GM19193 (cell line): ENCODE measurements around the gene GBA2.

Experiments used
- POLR2A ChIP-seq: IDR thresholded peaks from 4 replicates; pipeline ENCODE4 v1.6.1; 2011; ENCODE audit not compliant: insufficient read depth, insufficient read length; ENCODE audit errors: extremely low read depth

GBA2 gene

DNA sequence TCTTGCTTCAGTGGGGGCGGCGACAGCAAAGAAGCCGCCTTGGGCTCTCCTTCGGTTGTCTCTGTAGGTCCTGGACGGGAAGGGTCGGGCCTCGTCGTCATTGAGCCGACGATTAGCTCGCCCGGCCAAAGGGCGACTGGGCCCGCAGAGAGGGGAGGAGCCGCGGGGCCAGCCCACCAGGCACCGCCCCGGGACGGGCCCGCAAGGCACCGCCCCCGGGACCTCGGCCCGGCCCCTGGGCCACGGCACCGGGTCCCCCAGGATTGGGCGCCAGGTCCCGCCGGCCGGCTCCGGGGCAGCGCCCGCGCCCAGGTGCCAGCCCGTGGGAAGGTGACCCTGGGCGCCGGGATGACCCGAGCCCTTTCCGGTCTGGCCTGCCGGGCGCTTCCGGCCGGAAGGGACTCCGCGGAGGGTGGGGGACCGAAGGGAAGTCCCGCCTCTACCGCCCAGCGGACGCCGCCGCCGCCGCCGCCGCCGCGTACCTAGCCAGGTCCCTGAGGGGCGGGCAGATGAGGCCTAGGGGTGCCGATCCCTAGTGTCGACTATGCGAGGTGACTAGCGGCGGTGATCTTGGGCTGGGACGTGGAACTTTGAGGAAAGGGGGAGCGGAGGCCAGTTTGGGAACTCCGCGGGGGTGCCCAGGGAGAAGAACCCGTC is at the start of gene GBA2, which contains the start of gene RGP1:
TSS of gene GBA2 (minus strand) at position 371 of the 657 bp plus-strand sequence. CDS start 524 bp downstream, outside the sequence.
TSS of gene RGP1 (plus strand) at position 430 of the 657 bp plus-strand sequence. CDS start 469 bp downstream, outside the sequence.
- TF ChIP-seq POLR2A = peak; percentile 82

DNA sequence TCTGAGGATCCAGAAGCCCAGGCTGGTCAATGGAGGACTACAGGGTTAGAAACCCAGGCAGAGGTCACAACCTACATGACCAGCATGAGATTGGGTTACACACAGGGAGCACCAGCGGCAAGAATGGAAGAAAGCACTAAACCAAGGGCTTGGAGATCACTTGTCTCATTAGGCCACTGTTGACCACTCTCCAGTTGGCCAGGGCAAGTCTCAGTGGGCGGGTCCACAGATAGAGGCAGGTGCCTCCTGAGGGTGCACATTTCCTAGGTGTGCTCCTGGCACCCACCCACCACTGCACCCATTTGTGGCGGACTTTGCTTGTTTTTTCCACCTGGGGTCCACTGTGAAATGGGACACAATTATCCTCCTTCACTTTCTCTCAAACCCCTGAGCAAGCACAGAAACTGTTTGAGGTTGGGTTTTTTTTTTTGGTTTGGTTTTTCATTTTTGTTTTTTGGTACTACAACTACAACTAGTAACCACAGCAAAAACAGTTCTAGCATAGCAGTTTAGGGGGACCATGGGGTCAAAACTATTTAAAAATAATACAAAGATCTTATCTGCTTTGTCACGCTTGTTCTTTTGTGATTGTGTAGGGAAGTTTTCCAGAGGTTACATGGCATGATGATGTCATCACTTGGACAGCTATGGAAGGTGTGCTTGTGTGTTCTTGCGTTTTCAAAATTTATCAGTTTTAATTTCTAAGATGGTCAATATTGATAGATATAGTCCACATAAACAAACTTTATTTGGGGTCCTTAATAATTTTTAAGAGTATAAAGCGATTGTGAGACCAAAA is 48.5 kb upstream of the GBA2 start:
- TF ChIP-seq POLR2A = no peak

DNA sequence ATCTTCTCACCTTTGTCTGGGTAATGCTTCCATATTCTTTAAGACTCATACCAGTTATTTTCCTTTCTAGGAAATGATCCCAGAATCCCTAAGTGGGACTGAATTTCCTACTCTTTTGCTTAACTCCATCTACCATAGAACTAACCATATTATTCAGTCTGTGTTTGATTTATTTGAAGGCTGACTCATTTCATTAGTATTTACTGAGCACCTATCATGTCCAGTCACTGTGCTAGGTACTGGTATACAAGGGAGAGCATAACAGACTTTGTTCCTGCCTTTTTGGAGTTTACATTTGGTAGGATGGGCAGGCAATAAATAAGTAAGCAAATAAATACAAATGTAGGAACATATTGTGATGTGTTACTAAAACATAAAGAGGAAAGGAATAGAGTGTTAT is 46.7 kb upstream of the GBA2 start:
- no peak for TF ChIP-seq POLR2A

DNA sequence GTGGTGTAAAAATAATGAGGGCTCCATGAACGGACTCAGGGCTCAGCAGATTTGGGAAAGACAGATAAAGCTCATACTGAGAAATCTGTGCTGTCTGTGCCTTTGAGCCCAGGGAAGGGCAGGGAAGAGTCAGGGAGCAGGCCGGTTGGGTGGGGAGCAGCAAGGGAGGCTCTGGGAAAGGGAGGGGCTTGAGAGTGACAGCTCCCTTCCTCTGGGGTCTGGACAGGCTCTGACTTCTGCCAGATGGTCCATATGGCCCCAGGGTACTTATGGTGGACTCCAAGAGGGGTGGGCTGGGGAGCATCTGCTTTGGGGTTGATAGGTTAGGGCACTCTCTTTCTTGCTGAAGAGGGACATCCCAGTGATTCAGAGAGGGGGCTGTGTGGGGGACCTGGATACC is 44.4 kb upstream of the GBA2 start:
- no peak for TF ChIP-seq POLR2A

DNA sequence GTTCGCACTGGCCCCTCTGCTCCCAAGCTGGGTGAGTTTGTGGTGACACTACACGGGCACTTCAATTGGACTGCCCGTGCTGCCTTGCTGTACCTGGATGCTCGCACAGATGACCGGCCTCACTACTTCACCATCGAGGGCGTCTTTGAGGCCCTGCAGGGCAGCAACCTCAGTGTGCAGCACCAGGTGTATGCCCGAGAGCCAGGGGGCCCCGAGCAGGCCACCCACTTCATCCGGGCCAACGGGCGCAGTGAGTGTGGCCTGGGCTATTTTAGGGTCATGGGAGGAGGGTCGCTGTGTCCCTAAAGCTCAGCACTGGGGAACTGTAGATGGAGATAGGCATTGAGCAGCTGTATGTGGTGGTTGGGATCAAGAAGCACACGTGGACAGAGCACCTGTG is 43.8 kb upstream of the GBA2 start:
- no peak for TF ChIP-seq POLR2A

DNA sequence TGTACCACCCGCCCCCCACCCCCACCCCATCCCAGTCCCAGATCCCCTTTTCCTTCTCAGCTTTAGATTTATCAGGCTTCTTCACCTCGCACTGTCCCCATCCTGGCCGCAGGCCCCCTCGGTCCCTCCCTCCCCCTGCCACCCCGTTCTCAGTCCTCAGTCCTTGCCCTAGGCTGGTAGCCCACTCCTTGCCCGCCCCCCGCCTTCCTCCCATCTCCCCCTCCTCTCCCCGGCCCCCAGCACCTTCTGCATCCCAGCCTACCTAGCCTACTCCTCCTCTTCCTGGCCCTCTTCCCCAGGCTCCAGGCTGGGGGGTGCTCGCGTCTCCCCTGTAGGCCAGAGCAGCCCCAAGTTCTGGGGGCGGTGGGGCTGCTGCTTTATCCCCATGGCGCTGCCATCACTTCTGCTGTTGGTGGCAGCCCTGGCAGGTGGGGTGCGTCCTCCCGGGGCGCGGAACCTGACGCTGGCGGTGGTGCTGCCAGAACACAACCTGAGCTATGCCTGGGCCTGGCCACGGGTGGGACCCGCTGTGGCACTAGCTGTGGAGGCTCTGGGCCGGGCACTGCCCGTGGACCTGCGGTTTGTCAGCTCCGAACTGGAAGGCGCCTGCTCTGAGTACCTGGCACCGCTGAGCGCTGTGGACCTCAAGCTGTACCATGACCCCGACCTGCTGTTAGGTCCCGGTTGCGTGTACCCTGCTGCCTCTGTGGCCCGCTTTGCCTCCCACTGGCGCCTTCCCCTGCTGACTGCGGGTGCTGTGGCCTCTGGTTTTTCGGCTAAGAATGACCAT is 43.2 kb upstream of the GBA2 start:
- TF ChIP-seq POLR2A = no peak

DNA sequence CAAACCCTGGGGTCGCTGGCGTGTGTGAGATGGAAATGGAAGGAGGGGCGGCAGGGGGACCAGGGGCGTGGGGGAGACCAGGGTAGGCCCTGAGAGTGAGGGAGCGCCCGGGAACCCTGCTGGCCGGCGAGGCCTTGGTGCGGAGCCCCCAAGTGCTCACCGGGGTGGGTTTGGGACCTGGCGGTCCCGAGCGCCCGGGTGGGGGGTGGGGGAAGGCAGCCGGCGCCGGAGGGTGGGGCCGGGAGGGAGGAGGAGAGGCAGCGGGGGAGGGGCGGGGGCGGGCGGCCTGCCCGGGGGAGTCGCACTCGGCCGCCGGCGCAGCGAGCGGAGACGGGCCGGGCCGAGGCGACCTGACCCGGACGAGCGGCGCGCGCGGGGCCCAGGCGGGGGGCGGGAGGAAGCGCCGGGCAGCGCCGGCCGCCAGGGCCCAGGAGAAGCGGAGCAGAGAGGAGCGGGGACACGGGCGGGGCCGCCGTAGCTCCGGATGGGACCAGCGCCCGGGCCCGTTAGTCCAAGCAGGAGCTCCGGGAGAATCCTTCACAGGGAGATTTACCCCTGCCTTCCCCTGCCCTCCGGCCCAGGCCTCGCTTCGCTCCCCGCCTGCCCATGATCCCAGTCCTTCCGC is 42.4 kb upstream of the GBA2 start, which contains the start of gene NPR2:
TSS of gene NPR2 (plus strand) at position 295 of the 625 bp plus-strand sequence. CDS start 818 bp downstream, outside the sequence.
- no peak for TF ChIP-seq POLR2A

DNA sequence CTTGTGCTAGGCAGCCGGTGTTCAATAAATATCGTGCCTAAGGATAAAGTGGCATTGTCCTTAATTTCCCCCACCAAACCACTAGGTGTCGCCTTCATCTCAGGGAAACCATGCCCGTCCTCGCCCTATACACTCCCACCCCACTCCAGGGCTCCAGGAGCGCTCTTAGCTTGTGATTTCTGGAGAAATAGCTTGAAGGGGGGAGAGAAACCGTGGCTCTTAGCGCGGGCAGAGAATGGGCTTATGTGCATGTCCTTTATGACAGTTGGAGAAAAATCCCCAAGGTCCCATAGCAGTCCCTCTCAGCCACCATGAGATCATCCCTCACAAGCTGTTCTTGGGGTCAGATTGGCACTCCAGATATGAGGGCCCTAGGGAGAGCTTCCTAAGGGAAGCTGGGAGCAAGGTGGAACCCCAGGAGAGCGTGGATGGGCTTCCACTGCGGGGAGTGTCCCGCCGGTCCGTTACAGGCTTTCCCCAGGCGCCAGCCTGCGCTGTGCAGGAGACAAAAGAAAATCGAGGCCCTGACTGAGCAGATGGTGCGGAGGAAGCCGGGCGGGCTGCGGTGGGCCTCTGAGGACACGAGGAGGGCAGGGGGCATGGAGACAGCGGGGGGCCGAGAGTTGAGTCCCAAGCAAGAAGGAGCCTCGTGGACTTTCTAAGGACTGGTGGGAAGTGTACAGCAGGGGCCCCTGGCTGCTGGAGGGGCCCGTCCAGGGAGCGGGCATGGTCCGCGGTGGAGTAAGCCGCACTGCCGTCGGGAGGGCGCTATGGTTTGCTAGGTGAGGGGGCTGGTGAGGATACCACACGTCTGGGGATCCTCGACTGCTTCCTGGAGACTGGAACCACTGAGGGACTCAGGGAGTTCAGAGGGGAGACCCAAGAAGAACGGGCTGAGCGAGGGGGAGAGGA is 41.6 kb upstream of the GBA2 start:
- no peak for TF ChIP-seq POLR2A

DNA sequence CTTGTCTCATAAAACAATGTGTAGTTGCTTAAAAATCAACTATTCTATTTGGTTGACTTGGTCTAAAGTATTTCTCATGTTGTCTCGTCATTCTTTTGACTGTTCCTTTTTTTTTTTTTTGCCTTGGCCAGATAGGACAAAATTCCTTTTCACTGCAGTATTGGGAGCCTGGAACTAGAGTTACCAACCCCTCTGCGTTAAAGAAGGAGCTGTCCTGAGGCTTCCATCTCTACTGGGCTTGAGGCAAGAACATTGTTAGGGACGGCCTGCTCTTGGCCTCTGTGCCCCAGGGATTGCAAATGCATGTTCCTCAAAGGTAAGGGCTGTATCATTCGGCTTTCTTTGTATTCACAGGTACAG is 41.0 kb upstream of the GBA2 start:
- TF ChIP-seq POLR2A = no peak

DNA sequence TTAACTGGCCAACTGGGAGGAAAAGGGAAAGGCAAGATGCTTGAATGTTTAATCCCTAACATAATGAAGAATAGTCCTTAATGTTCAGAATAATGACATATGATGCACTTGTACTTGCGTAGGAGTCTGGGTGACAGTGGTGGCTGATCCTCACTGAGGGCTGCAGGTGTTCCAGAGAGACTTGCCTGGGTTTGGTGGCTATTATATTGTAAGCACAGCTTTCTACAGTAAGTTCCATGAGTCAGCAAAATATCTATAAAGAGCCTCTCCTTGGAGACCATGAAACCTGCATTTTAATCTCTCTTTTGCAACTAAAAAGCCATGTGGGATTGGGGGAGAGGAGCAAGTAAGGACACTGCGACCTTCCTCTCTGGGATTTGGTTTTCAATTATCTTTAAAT is 40.5 kb upstream of the GBA2 start:
- no peak for TF ChIP-seq POLR2A

DNA sequence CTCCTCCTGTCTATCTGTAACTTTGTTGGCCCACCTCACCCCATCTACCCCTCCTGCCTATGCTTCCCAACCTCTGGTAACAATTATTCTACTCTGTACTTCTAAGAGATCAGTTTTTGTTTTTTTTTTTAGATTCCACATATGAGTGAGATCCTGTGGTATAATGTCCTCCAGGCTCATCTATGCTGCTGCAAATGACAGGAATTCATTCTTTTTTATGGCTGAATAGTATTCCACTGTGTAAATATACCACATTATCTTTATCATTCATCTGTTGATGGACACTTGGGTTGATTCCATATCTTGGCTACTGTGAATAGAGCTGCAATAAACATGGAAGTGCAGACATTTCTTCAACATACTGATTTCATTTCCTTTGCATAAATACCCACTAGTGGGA is 34.4 kb upstream of the GBA2 start:
- TF ChIP-seq POLR2A = no peak

DNA sequence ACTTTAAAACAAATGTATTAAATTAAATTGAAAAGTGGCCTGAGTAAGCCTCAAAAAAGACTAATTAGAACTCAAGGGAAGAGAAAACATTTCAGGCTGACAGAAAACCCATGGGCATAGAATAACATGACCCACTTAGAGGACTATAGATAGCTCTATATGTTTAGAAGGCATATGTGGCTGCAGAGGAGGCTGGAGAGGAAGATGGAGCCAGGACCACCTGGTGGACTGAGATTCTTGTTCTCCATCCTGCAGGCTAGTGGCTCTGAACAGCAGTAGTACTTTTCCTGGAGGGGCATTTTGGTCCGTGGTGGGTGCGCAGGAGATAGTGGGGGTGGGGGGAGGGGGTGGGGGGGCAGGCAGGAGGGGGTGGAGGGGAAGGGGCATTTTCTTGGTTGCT is 32.0 kb upstream of the GBA2 start:
- TF ChIP-seq POLR2A = no peak

DNA sequence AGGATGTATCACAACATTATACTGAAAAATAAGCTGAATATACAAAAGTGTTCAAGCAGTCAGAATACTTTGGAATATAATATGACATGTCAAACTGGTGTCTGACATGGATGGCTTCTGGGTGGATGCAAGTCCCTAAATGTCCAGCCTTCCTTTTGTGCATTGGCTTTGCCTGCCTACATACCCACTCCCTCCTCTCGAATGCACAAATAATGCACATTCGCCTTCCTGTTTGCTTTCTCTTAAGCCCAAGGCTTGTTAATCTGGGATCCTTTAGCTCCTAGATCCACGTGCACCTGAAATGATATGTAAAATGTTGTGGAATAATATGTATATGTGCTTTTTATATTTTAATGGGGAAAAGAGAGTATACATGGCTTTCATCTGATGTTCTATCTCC is 29.5 kb upstream of the GBA2 start:
- TF ChIP-seq POLR2A = no peak

DNA sequence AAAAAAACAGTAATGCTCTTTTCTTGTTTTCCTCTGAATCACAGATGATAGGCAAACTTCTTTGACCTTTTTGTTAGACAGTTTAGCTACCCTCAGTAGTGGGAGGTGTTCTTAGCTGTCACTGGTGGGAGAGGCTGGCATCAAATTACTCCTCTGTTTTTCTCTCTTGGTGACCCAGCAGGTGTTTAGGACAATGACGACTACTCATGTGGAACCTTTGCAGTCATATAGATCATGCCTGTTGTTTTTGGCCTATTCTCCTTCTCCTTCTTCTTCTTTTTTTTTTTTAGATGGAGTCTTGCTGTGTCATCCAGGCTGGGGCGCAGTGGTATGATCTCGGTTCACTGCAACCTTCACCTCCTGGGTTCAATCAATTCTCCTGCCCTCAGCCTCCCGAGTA is 27.0 kb upstream of the GBA2 start:
- no peak for TF ChIP-seq POLR2A

DNA sequence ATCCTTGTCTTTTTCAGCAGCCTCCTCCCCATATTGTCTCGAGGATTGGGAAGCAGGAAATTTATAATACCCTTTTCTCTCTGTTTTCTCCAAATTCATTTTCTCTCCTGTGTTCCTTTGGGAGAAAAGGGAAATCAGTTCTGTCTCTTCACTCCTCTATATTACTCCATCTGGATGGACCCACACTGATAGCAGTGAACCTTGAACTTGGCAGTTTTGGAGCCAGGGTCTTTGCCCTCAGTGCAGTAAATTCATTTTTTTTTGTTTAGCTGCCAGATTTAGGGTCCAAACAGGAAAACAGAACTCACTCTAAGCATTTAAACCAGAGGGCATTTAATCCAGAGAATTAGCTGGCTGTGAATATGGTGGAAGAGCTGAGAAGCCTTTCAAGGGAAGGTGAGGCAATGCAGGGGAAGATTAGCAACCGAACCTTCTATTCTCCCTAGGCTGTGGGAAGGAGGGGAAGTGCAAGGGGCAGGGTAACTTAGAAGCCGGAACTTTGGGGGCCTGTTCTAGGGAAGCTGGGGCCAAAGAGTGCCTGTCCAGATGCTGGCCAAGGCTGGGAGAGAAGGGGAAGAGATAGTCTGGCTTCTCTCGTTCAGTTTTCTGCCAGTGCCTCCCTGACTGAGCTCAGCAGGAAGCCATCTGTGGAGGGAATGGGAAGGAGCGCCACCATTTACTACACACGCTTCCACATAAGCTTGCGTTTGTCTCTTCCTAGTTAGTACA is 26.0 kb upstream of the GBA2 start:
- no peak for TF ChIP-seq POLR2A
